Right atrium auricular region (tissue), 2 donors: Measurements from ENCODE around the gene SWI5. TPM values are rescaled to one million over a fixed set of nuclear protein-coding genes. Genes with fewer than 3 reads are reported as not detected.

Experiments used
- DNase-seq: peaks from one replicate; pipeline ENCODE4 v3.0.0-alpha.2; 2019; ENCODE audit warnings: low spot score
- H3K27ac ChIP-seq, 2 donors: fragments of 200-600 bp; sonication (generic); 1 replicate in 1 of 2; 2 replicates in 1 of 2; pipeline ENCODE4 v1.5.1; 2016 to 2019
- H3K27me3 ChIP-seq, 2 donors: fragments of 200-600 bp; sonication (generic); one replicate each; pipeline versions ENCODE4 v1.5.1 to v1.6.0; 2017 to 2019
- H3K36me3 ChIP-seq: fragments of 200-600 bp; sonication (generic); one replicate; pipeline ENCODE4 v1.5.1; 2016
- H3K4me1 ChIP-seq, 2 donors: fragments of 200-600 bp; sonication (generic); one replicate each; pipeline versions ENCODE4 v1.5.1 to v1.6.0; 2017 to 2019
- H3K4me3 ChIP-seq, 2 donors: fragments of 200-600 bp; sonication (generic); 1 replicate in 1 of 2; 2 replicates in 1 of 2; pipeline ENCODE4 v1.5.1; 2017 to 2019; ENCODE audit warnings: mild to moderate bottlenecking in 1 of 2, moderate library complexity in 1 of 2
- H3K9me3 ChIP-seq, 2 donors: fragments of 200-600 bp; sonication (generic); one replicate each; pipeline ENCODE4 v1.5.1; 2019
- CTCF ChIP-seq, 2 donors: fragments of 200-600 bp; sonication (generic); IDR thresholded peaks; one replicate each; pipeline ENCODE4 v1.5.1; 2019; ENCODE audit warnings: antibody characterized with exemption in 2 of 2
- total RNA-seq, 2 donors: library from RNA; depleted of rRNA; stranded (reverse); fragments of >200 nt; gene quantifications; one replicate each; pipeline ENCODE4 v1.1.0, GENCODE V29; 2016

SWI5 gene
- total RNA-seq, 2 donors from 2014 or later: 21.5 to 23.0 TPM

DNA sequence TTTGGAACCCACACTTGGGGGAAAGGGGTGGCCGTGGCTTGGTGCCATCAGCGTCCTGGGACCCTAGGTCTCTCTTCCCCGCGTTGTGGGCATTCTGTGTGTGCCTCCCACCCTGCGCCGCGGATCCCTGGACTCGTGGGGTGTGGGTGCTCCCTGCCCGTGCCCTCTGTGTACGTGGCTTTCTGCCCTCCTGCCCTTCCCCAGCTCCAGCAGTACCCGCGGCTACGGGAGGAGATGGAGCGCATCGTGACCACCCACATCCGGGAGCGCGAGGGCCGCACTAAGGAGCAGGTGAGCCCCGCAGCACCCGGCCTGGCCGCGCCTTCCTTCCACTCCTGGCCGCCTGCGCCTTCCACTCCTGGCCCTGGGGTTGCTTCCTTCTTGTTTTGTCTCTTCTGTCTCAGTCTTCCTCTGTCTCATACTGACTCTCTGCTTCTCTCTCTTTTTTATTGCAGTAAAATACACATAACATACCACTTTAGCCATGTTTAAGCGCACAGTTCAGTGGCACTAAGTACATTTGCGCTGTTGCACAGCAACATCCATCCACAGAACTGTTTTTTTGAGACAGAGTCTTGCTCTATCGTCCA, 42.2 kb upstream of the SWI5 start:
- no peak overlapping the region for H3K4me3 ChIP-seq
- no peaks in the 10 kb centered on the region for H3K4me1 ChIP-seq
- no peak overlapping the region for H3K27ac ChIP-seq
- no peak for TF ChIP-seq CTCF (IDR thresholded peaks at IDR 0.05)
- H3K9me3 ChIP-seq: no peaks in the 10 kb centered on the region
- no peaks in the 10 kb centered on the region for H3K36me3 ChIP-seq
- DNase-seq: no peak
- H3K27me3 ChIP-seq: no peaks in the 10 kb centered on the region

- Histone ChIP-seq H3K9me3 (no peaks in the 10 kb centered on the region), H3K4me1 (peaks cover 0 to 33% of the 10 kb centered on the region in 2 donors), H3K4me3 (no peak overlapping the region), H3K27me3 (no peaks in the 10 kb centered on the region), H3K27ac (peak overlapping the region; percentile 75 to 80), H3K36me3 (no peaks in the 10 kb centered on the region)
- TF ChIP-seq CTCF (IDR thresholded peaks at IDR 0.05): no peak
- no peak for DNase-seq
Observed at GRCh38 chr9:128242124-128242523, 34.0 kb upstream of the SWI5 start.

DNA sequence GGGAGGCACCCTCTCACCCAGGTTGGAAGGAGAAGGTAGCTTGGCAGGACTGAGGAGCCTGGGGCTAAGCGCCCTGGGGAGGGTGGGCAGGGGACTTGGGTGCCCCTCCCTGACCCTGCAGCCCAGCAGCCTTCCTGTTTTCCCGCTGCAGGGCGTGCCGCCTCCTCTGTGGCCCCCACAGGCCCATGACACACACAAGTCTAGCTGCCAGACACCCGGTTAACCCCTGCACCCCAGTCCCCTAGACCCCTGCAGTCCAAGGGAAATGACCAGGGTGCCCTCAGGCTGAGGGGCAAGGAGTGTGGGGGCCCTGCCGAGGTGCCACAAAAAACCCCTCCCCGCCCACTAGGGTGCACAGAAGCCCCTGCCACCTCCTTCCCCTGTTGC, 33.3 kb upstream of the SWI5 start:
- H3K27ac ChIP-seq: peak overlapping the region; percentile 75 to 80
- H3K36me3 ChIP-seq: no peaks in the 10 kb centered on the region
- H3K4me1 ChIP-seq: peaks cover 0 to 33% of the 10 kb centered on the region in 2 donors
- no peaks in the 10 kb centered on the region for H3K27me3 ChIP-seq
- DNase-seq: peak; percentile 70
- no peak for TF ChIP-seq CTCF (IDR thresholded peaks at IDR 0.05)
- H3K4me3 ChIP-seq: no peak overlapping the region
- H3K9me3 ChIP-seq: no peaks in the 10 kb centered on the region

DNA sequence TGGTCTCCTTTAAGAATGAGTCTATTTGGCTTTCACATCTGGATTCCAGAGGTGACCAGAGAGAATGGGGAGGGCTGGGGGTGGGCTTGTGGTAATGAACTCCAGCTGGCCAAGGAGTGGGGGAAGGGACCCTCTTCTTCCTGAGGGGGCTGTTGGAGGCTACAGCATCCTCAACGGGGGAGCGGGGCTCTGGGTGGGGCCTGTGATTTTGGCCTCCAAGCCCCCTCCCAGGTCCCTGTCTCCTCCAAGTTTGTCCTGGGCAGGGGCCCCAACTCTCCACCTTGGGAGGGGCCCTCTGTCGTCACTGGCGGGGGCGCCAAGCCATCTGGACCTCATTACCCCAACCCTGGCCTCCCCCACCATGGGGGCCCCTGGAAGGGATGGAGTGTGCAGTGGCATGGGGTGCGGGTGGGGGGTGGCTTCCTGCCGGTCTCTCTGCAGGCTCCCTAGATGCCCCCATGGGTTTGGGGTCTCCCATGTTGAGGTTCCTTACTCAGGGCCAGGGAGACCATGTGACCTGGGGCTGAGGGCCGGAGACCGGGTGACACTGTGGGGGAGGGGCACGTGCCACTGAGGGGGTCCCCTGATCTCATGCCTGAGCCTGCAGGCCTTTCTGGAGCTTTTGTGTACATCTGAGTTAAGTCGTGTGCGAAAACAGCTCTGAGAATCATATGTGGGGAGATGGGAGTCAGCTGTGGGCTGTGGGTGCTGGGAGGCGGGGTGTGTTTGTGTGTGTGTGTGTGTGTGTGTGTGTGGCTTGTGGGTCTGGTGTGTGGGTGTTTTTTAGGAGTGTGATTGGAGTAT, 32.7 kb upstream of the SWI5 start:
- no peaks in the 10 kb centered on the region for H3K27me3 ChIP-seq
- no peak for DNase-seq
- H3K4me3 ChIP-seq: peak overlapping the region in 1 of 2 donors; percentile 47
- peak overlapping the region; percentile 75 to 80 for H3K27ac ChIP-seq
- no peak for TF ChIP-seq CTCF (IDR thresholded peaks at IDR 0.05)
- no peaks in the 10 kb centered on the region for H3K36me3 ChIP-seq
- no peaks in the 10 kb centered on the region for H3K9me3 ChIP-seq
- H3K4me1 ChIP-seq: peaks cover 0 to 33% of the 10 kb centered on the region in 2 donors

- Histone ChIP-seq H3K9me3 (no peaks in the 10 kb centered on the region), H3K36me3 (no peaks in the 10 kb centered on the region), H3K27ac (peak overlapping the region; percentile 75 to 80), H3K4me3 (peak overlapping the region; percentile 45 to 47), H3K4me1 (peaks cover 0 to 33% of the 10 kb centered on the region in 2 donors), H3K27me3 (no peaks in the 10 kb centered on the region)
- DNase-seq: no peak
- TF ChIP-seq CTCF (IDR thresholded peaks at IDR 0.05): no peak
Observed at GRCh38 chr9:128244091-128244836, 31.8 kb upstream of the SWI5 start.
